ENCODE measurements around the gene A3GALT2.

A3GALT2 gene

GRCh38 chr1:33307494-33307864 lies 13.4 kb downstream of the A3GALT2 start:
- TF ChIP-seq, protein P1, sequence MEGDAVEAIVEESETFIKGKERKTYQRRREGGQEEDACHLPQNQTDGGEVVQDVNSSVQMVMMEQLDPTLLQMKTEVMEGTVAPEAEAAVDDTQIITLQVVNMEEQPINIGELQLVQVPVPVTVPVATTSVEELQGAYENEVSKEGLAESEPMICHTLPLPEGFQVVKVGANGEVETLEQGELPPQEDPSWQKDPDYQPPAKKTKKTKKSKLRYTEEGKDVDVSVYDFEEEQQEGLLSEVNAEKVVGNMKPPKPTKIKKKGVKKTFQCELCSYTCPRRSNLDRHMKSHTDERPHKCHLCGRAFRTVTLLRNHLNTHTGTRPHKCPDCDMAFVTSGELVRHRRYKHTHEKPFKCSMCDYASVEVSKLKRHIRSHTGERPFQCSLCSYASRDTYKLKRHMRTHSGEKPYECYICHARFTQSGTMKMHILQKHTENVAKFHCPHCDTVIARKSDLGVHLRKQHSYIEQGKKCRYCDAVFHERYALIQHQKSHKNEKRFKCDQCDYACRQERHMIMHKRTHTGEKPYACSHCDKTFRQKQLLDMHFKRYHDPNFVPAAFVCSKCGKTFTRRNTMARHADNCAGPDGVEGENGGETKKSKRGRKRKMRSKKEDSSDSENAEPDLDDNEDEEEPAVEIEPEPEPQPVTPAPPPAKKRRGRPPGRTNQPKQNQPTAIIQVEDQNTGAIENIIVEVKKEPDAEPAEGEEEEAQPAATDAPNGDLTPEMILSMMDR (IDR thresholded peaks at IDR 0.05; ENCODE audit: low read depth, low read length): no peak
- TF ChIP-seq, protein P2, sequence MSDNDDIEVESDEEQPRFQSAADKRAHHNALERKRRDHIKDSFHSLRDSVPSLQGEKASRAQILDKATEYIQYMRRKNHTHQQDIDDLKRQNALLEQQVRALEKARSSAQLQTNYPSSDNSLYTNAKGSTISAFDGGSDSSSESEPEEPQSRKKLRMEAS (IDR thresholded peaks at IDR 0.05; ENCODE audit: low read depth, low read length): no peak
- TF ChIP-seq MYC (IDR thresholded peaks at IDR 0.05; ENCODE audit: low read depth, low read length) (no peak), POLR2A (IDR thresholded peaks at IDR 0.05; ENCODE audit: extremely low read depth, insufficient read length) (no peak)
- no peak for DNase-seq (ENCODE audit: low read depth)
- H3K4me3 ChIP-seq (ENCODE audit: low read depth, low read length): no peak overlapping the region

- TF ChIP-seq, protein P1 (IDR thresholded peaks at IDR 0.05; ENCODE audit: low read depth, low read length): no peak
- TF ChIP-seq, protein P2 (IDR thresholded peaks at IDR 0.05; ENCODE audit: low read depth, low read length): no peak
- TF ChIP-seq POLR2A (IDR thresholded peaks at IDR 0.05; ENCODE audit: extremely low read depth, insufficient read length) (no peak), MYC (IDR thresholded peaks at IDR 0.05; ENCODE audit: low read depth, low read length) (no peak)
- no peak overlapping the region for H3K4me3 ChIP-seq (ENCODE audit: low read depth, low read length)
- DNase-seq (ENCODE audit: low read depth): no peak
Observed at GRCh38 chr1:33306653-33307493, 14.0 kb downstream of the A3GALT2 start.

DNA sequence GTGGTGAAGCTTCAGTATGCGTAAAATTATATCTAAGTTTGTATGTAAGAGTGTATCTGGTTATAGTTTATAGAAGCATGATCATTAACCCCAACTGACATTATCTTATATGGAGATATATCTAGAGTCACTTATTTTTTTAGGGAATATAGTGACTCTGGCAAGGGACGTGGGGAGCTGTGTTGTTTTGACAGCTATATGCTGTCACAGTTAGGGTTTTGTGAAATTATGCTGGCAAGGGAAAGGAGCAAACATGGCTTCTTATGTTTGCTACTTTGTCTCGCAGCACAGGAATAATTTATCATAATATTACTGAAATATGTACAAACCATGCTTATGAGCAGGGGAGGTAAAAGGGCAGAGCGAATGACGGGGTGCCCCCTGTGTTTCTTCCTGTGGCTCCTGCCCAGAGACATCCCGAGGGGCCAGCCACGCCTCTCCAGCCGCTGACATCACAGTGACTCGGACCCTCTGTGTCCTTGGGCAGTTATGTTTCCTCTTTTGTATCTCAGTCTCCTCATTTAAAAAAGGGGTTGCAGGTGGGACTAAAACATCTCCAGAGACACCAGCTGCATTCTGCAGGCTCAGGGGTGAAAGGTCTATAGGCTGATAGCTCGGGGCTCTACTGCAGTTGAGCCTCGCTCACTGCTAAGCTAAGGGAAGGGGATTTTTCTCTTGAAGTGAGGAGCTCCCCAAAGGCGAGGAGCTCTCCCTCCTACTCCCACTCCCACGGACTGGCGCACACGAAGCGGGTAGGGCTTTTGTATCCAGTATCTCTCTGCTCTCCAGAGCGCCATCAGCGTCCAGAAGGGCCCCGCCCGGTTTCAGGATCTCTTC lies 14.9 kb downstream of the A3GALT2 start:
- peak; percentile 54 for DNase-seq (ENCODE audit: low read depth)
- H3K4me3 ChIP-seq (ENCODE audit: low read depth, low read length): no peak overlapping the region

GRCh38 chr1:33305016-33305415 lies 15.9 kb downstream of the A3GALT2 start:
- no peak overlapping the region for H3K4me3 ChIP-seq (ENCODE audit: low read depth, low read length)
- TF ChIP-seq POLR2A (IDR thresholded peaks at IDR 0.05; ENCODE audit: extremely low read depth, insufficient read length): no peak
- TF ChIP-seq, protein P1 (IDR thresholded peaks at IDR 0.05; ENCODE audit: low read depth, low read length): no peak
- no peak for DNase-seq (ENCODE audit: low read depth)

More for the DNA sequence above, 14.9 kb downstream of the A3GALT2 start:
- TF ChIP-seq, protein P2 (IDR thresholded peaks at IDR 0.05; ENCODE audit: low read depth, low read length): no peak
- TF ChIP-seq, protein P1 (IDR thresholded peaks at IDR 0.05; ENCODE audit: low read depth, low read length): no peak
- no peak for TF ChIP-seq POLR2A (IDR thresholded peaks at IDR 0.05; ENCODE audit: extremely low read depth, insufficient read length)
- no peak for TF ChIP-seq MYC (IDR thresholded peaks at IDR 0.05; ENCODE audit: low read depth, low read length)

GRCh38 chr1:33302325-33302724 lies 18.6 kb downstream of the A3GALT2 start:
- TF ChIP-seq POLR2A (IDR thresholded peaks at IDR 0.05; ENCODE audit: extremely low read depth, insufficient read length) (no peak), MYC (IDR thresholded peaks at IDR 0.05; ENCODE audit: low read depth, low read length) (no peak)
- TF ChIP-seq, protein P2 (IDR thresholded peaks at IDR 0.05; ENCODE audit: low read depth, low read length): no peak
- TF ChIP-seq, protein P1 (IDR thresholded peaks at IDR 0.05; ENCODE audit: low read depth, low read length): no peak
- peak; percentile 9 for DNase-seq (ENCODE audit: low read depth)
- H3K4me3 ChIP-seq (ENCODE audit: low read depth, low read length): no peak overlapping the region

Data from NB4 (cell line).